ENCODE results near the gene UQCC2. TPM values are rescaled to one million over a fixed set of nuclear protein-coding genes. Genes with fewer than 3 reads are reported as not detected.
A peak's percentile ranks its signal among the peaks of the same experiment; 100 is the strongest.

UQCC2 gene
- polyA plus RNA-seq, 3 donors: 58.5 to 68.6 (median 65.6) TPM

DNA sequence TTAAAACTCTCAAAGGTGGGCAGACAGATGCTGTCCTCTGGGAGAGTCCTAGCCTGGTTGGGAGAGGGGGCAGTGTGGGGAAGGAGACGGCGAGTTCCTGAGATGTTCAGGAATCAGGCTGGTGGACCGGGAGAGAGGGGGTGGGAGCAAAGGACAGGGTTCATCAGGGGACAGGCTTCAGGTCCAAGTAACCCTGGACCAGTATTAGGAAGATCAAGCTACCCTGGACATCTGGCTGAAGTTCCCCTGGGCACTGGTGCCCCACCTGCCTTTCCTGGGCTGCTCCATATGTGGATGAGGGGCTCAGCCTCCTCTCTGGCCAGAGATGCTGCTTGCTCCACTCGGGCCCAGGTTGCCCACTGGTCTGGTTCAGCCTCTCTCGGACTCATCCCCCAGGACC is 36.3 kb upstream of the UQCC2 start:
- DNase-seq (ENCODE audit: extremely low read depth in 1 of 11, low read depth in 9 of 11, low spot score in 4 of 11): no peak

DNA sequence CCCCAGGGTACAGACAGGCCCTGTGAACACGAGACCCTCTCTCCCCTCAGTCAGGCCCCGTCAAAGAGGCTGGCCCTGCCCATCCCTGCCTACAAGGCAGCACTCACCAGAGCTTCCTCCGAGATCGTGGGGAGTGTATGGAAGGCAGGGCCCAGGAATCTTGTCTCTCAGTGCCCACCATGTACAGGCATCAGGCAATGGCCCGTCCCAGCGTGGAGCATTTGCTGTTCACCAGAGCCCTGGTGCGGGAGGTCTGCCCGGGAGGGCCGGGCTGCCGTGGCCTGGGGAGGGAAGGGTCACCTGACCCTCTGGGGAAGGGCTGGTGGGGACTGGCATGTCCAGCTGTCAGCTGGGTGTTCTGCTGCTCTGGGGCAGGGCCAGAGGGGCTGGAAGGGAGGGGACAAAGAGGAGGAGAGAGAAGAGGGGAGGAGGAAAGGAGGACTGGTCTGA is 35.2 kb upstream of the UQCC2 start, which contains the start of gene IP6K3:
Gene IP6K3, minus strand, starts transcription at position 255 of the 450 bp plus-strand sequence. CDS start 11,429 bp downstream, outside the sequence.
- no peak for DNase-seq (ENCODE audit: extremely low read depth in 1 of 11, low read depth in 9 of 11, low spot score in 4 of 11)

DNA sequence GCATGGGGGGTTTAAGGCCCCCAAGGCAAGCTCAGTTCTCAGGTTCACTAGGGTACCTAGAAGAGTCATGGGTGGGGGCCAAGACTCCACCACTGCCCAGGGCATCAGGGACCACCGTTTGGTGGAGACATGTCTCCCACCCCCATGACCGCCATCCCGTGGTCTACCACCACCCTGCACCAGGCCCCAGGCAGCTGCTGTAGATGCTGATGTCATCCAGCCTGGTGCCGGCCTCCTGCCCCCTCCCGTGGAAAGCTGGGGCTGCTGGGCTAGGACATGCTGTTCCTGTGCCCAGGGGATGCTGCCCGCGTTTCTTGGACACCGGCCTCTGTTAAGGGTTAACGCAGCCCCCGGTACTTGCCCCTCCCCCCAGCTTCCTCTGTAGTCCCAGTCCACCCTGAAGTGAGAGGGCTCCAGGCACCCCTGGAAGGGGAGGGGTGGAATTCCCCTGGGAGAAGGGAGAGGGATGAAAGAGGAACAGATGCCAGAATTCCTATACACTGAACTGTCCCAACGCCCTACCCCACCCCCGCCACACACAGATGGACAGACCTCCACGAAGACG is 34.6 kb upstream of the UQCC2 start:
- no peak for DNase-seq (ENCODE audit: extremely low read depth in 1 of 11, low read depth in 9 of 11, low spot score in 4 of 11)

DNA sequence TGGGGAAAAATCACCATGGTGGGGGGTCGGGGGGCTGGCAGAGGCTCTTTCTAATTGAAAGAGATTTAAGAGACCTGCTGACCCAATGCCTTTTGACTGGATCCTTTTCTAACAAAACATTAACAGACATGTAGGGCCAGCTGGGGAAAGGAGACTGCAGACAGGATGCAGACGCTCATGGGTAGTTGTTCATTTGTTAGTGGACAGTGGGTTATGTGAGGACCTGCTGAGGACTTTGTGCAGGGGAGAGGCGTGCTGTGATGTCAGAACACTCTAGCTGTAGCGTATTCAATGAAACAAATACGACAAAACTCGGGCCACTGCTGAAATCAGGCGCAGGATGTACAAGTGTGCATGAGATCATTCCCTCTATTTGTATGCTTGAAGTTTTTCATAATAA is 34.0 kb upstream of the UQCC2 start:
- DNase-seq (ENCODE audit: extremely low read depth in 1 of 11, low read depth in 9 of 11, low spot score in 4 of 11): no peak

DNA sequence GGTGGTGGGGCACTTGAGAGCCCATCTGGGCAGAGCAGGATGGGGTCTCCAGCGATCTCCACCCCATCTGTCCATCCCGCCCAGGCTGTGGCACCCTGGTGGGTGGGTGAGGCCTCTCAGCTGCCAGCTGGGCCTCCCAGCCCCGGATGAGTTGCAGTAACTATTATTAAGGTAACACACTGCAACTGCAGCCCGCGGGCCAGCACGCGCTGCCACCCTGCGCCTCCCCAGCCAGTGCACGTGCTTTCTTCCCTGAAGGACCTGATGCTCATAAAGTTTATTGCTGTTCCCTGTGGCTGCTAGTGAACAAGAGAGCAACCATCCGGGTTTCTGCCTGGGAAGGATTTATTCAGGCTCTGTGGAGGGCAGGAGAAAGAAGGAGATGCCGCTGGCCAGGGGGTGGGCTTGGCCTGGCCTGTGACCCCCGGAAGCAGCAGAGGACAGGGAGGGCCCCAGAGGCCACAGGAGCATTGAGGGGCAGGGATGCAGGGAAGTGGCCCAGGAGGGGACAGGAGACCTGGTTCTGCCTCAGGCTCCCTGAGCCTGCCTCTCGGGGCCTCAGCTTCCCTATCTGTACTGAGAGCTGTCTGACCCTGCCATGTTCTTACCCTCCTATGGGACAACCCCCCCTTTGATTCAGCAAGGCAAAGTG is 33.5 kb upstream of the UQCC2 start:
- no peak for DNase-seq (ENCODE audit: extremely low read depth in 1 of 11, low read depth in 9 of 11, low spot score in 4 of 11)

DNA sequence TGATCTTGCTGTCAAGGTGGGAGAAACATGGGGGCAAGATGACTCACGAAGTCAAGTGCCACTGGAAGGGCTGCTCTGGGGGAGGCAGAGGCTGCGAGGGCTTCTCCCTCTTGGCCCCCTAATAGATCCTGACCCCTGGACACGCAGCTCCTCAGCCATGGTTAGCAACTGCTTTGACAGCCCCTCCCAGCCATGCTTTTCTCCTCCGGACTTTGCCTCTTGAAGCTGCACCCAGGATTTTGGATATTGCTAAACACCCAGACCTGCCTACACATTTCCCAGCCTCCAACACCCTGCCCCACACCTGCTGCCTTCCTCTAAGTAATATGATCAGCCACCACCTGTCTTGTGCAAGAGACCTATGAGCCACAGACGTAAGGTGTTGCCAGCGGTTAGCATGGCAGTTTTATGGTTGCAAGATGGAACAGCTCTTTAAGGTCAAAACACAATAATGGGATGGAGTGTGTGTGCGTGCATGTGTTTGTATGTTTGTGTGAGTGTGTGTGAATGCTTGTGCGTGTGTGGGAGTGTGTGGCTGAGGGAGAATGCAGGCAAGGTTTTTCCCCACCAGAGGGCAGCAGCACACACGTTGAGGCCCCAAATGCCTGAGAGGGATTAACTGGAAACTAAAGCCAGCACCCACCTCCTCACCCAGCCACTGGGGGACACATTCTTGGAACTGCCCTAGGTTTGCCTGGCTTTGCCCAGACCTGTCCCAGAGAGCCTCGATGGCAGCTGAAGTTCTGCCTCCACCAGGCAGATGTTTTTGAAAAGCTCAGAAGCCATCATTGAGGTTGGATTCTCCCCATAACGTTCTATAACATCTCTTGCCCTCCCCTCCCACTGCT is 32.7 kb upstream of the UQCC2 start:
- DNase-seq (ENCODE audit: extremely low read depth in 1 of 11, low read depth in 9 of 11, low spot score in 4 of 11): peak; percentile 66 to 81 (median 74)

DNA sequence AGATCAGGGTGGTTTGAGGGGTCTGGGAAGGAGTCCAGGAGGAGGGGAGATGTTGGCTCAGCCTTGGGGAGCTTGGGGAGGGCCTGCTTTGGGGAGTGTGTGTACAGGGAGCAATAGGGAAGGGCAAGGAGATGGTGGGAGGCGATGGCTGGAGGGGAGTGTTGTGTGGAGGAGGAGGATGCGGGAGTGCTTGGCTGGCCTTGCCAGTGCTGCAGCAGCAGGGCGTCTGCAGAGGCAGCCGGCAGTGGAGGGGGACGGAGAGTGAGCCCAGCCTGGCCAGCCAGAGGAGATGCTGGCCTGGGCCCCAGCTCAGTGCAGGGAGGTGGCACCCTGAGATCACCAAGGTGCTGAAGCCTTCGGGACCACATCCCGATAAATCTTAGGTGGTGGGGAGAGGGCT is 31.3 kb upstream of the UQCC2 start:
- DNase-seq (ENCODE audit: extremely low read depth in 1 of 11, low read depth in 9 of 11, low spot score in 4 of 11): no peak

DNA sequence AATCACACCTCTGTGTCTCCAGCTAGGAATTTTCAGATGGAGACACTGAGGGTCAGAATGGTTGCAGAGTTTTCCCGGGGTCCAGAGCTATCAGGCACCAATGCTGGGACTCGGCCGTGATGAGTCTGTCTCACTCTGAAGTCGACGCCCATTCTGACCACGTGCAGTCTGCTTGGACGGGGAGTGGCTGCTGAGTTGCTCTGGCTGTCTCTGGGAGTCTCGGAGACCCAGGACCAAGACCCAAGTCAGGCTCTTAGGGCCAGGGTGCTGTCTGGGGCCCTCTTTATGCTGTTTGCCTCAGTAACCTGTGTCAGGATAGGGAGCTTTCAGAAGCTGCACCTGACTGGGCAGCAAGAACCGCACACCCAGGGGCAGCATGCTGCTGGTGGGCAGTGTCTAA is 30.6 kb upstream of the UQCC2 start:
- no peak for DNase-seq (ENCODE audit: extremely low read depth in 1 of 11, low read depth in 9 of 11, low spot score in 4 of 11)

DNA sequence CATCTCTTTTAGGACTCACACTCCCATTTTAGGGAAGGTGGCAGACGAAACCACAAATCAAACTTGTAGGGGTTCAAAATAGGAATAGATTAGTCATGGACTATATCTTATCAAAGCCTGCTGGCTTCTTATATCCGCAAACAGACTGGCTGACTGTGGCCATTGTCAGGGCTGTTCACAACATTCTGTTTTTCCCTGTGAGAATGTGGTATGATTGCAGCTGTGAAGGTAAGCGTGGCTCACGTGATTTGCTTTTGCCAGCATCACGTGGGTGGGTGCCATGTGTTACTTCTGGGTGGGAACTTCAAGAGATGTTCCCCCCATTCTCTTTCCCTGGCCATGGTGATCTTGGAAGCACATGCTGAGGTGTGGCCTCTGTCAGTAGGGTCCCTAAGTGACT is 29.3 kb upstream of the UQCC2 start:
- DNase-seq (ENCODE audit: extremely low read depth in 1 of 11, low read depth in 9 of 11, low spot score in 4 of 11): no peak

DNA sequence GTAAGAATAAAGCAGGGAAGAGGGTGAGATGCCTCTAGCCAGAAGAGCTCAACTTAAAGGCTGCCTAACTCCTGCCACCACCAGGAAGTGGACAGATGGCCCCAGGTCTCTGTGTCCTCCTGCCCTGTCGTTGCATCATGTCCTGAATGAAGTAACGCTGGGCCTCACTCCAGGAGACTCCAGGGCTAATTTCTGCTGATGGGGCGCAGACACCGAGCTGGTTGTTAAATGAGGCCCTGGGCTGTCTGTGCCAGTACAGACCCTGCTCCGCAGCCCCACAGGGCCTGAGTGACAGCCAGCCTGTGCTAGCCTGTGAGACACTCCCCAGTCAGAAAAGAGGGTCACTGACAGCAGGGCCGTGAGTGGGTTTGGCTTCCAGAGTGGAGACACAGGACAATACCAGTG is 28.7 kb upstream of the UQCC2 start:
- no peak for DNase-seq (ENCODE audit: extremely low read depth in 1 of 11, low read depth in 9 of 11, low spot score in 4 of 11)

DNA sequence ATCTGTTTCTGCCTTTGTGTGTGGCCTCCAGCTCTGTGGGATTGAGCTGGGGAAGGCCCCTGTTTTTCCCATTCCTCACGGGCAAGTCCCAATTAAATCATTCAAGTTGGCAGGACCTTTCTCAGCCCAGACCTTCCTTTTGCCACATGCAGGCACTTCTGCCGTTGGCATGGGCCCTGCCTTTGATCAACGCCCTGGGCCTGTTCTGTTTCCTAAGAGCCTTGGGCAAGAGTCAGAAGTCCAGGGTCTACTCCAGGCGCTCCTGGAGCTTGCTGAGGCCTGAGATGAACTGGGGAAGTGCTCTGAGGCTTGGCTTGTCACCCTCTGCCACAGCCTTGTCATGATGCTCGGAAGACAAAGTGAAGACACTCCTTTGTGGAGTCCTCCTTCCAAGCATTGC is 28.1 kb upstream of the UQCC2 start:
- no peak for DNase-seq (ENCODE audit: extremely low read depth in 1 of 11, low read depth in 9 of 11, low spot score in 4 of 11)

DNA sequence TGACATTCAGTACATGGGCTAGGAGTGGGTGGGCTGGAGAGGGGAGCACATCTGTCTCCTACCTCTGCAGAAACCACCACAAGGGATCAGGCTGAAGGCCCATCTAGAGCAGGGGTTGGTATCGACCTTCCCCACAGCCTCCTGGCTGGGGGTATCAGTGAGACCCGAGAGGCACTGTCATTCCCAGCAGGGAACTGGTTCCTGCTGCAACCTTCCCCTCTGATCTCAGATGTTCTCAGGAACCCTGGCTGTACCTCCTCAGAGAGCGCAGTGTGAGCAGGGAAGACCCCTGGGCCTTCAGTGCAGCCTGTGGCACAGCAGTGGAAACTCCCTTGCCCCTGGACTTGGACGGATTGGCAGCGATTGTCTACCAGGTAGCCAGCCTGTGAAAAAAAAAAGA is 27.4 kb upstream of the UQCC2 start:
- no peak for DNase-seq (ENCODE audit: extremely low read depth in 1 of 11, low read depth in 9 of 11, low spot score in 4 of 11)

DNA sequence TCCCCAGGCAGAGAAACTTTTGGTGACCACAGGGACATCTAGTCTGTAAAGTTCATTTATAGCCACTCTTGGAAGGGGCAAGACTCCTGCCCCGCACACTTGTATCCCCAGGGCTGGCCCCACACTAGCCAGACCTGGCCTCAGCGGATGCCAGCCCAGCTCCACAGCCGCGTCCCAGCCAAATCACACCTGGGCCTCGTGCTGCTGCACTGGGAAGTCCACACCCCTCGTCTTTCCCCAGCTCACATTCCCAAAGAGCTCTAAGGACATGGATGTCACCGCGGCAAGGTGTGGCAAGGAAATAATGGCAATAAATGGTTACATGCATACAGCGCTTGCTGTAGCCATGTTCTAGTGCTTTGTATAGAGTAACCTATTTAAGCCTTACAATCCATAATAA is 26.7 kb upstream of the UQCC2 start:
- no peak for DNase-seq (ENCODE audit: extremely low read depth in 1 of 11, low read depth in 9 of 11, low spot score in 4 of 11)

DNA sequence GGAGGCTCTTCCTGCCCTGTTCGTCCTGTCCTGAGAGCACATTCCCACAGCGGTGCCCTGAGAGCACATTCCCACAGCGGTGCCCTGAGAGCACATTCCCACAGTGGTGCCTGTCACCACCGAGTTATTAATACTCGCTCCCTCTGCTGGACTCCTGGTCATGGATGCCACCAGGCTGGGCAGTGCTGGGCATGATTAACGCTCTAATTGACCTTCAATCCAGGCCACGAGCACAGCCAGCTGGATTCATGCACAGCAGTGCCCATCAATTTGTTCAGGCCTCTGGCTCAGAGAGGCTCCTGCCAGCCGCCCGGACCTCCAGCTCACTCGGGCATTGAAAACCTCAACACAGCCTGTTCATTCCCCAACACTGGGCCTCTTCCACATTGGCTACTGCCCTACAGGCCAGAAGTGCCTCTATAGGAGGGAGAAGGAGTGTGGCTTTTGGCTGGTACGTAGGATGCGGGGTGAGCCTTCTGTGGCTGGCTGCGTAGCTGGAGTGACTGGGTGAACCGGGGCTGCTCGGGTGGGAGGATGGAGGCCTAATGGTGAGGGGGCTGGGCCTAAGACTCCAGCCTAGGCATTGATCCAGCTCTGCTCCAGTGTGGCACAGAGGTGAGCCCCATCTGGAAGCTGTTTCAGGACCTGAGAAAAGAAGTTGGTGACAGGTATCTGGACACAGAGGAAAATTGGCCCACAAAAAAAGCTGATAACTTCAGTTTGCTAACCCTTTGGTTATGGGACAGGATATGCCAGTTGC is 25.9 kb upstream of the UQCC2 start:
- no peak for DNase-seq (ENCODE audit: extremely low read depth in 1 of 11, low read depth in 9 of 11, low spot score in 4 of 11)

DNA sequence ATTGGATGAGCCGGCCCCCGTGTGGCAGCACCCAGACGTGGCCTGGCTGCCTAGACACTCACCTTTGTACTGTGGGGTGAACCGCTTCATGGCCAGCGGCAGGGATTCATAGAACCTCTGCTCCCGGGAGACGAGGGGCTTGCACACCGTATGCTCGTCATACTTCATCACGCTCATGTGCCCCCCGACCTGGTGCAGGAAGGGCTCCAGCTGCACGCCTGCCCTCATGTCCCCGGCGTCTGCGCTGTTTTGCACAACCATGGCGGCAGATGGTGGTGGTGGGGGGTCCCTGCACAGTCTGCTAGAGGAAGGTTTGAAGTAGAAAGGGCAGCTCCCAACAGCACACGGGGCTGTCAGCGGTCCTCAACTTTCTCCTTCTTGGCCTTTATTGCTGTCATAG is 23.7 kb upstream of the UQCC2 start:
- no peak for DNase-seq (ENCODE audit: extremely low read depth in 1 of 11, low read depth in 9 of 11, low spot score in 4 of 11)

DNA sequence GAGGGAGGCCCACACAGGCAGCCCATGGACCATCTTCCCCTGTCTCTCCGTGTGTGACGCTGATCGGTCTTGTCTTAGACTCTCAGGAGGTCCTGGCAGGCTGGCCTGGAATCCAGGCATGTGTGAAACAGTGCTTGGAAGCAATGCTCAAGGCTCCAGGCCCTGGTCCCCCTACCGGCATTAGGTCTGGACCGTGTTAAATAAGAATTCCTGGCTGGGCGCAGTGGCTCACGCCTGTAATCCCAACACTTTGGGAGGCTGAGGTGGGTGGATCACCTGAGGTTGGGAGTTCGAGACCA is 22.2 kb upstream of the UQCC2 start:
- no peak for DNase-seq (ENCODE audit: extremely low read depth in 1 of 11, low read depth in 9 of 11, low spot score in 4 of 11)

DNA sequence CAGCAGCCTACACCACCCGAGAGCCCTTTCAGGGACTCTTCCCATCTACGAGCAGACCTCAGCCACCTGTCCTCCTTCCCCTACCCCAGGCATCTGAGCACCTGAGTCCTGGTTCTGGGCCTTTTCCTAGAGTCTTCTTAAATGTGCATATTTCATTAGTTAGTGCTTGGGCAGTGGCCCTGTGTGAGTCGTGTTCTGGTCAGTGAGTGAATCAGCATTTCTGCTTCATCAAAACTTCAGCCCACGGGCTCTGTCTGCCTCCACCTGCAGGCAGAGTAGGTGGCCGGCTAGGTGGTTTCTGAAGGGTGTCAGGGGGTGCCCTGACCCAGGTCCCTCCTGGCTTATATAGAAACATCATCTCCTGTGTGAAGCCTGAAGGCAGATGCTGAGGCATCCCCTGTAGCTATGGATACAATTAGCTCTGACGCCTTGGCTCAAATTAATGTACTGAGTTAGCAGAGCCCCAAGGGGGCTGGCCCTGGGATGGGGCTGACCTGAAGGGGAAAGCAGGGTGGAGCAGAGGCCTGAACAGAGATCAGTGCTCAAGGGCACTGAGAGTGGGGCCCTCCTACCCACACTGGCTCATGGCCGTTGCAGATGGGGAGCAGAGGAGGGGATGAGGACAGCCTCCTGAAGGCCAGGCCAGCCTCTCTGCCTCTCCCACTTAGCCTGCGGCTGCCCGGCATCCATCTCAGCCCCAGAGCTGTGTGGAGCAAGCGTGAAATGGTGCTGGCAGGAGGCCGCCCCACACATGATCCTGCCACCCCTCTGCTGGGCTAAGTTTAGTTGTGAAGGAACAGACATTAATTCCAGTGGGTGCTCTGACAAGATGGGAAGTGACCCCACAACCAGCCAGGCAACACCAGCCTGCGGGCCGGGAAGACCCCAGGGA is 21.6 kb upstream of the UQCC2 start:
- DNase-seq (ENCODE audit: extremely low read depth in 1 of 11, low read depth in 9 of 11, low spot score in 4 of 11): no peak

DNA sequence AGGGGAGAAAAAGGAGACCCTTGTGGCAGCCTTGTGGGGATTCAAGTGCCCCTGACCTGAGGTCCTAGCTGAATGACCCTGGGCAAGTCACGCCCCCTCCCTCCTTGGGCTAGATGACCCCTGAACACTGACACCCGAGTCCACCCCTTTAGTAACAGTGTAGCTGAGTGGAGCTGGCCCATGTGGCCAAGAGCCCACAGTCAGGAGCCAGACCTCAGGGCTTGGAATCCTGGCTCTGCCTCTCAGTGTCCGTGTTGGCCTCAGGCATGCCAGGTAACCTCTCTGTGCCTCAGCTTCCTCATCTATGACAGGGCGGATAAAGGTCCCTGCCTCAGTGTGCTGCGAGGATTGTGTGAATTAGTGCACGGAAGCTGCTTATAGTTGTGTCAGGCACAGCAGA is 20.9 kb upstream of the UQCC2 start:
- no peak for DNase-seq (ENCODE audit: extremely low read depth in 1 of 11, low read depth in 9 of 11, low spot score in 4 of 11)

DNA sequence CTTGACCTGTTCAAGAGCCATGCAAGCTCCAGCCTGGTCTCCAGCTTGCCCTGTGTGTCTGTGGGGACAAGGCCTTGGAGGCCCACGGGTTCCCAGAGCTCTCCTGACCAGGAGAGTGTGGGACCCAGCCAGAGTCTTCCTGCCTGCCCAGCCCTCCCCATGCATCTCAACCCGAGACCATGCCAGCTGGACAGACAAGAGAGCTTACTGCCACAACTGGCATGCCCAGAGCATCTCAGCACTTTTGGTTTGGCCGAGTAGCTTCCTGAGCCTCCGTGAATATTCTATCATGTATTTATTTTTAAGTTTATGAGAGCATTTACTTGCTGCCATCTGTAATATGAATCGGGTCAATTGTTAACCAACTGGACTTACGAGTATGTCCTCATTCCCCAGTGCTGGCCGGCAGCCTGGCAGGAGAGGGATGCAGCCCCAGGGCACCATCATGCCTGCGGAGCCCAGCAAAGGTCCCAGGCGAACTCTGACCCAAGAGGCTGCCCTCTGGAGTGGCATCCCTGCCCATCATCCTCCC is 20.3 kb upstream of the UQCC2 start:
- no peak for DNase-seq (ENCODE audit: extremely low read depth in 1 of 11, low read depth in 9 of 11, low spot score in 4 of 11)

All from renal cortex interstitium (tissue), 11 donors.